HG03442 (cell line): ENCODE data around the gene MOB3A.
"Not testable (repeated sequence)": the region's sequence is repeated elsewhere in the genome, so short reads cannot be mapped to it uniquely, and the experiment has no call there.

Experiments
- ATAC-seq: cut with Tn5 transposase; IDR thresholded peaks from one replicate; pipeline ENCODE4 v1.9.1; 2021; ENCODE audit warnings: mild to moderate bottlenecking, moderate library complexity; ENCODE audit not compliant: unreplicated experiment

MOB3A gene

DNA sequence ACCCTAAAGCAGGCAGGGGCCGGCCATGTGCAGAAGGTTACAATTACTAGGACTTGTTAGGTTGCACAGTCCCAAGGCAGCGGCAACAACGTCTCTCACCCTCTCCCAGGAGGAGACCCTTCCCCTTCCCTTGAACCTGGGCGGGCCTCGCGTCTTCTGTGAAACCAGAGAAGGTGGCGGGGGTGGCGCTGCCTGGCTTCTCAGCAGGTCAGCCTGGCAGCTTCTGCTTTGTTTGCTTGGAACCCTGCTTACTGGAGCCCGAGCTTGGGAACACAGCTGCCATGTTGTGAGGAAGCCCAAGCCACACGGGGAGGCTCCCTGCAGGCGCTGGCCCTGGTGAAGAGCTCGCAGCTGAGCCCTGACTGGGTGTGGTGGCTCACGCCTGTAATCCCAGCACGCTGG, 60.5 kb downstream of the MOB3A start:
- ATAC-seq = no peak

DNA sequence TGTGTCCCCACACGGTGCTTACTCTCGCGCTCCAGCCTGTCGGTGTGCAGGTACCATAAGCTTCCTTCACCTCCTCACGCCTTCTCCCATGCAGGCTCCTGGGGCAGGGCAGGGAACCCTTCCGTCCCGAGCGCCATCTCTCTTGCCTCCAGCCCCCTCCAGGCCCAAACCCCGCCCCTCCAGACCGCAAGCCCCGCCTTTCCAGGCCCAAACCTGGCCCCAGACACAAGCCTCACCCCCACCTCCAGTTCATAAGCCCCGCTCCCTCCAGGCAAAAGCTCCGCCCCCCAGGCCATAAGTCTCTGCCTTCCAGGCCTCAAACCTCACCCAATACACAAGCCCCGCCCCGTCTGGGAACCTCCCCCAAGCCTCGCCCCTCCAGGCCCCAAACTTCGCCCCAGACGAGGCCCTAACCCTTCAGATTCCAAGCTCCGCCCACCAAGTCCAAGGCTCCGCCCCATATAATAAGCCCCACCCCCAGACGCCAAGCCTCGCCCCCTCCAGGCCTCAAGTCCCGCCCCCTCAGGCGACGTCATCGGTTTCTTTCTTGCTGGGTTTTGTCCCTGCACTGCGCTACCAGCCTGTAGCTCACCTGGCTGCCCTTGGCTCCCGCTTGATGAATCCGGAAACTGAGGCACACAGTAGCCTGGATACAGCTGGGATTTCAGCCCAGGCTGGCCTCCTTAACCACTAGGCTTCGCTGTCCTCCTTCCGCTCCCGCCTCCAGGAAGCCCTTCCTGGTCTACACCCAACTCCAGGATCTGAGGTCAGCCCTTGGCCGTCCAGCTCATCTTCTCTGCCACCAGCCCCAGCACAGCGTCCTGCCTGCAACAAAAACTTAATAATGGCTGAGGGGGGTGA, 61.2 kb downstream of the MOB3A start:
- no peak for ATAC-seq

GRCh38 chr19:2034253-2034652, 61.9 kb downstream of the MOB3A start:
- ATAC-seq = not testable (repeated sequence)

DNA sequence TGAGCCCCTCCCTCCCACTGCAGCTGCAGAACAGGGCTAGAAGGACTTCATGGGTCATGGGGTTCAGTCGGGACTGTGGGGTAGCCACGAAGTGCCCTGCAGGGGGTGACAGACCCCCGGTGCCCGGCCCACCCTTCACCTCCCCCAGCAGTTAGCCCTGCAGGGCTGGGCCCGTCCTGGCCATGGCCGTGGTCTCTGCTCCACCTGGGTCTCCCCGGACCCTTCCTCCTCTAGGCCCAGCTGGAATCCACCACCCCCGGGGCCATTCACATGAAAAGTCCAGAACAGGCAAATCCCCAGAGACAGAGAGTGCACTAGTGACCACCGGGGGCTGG, 62.3 kb downstream of the MOB3A start:
- no peak for ATAC-seq

DNA sequence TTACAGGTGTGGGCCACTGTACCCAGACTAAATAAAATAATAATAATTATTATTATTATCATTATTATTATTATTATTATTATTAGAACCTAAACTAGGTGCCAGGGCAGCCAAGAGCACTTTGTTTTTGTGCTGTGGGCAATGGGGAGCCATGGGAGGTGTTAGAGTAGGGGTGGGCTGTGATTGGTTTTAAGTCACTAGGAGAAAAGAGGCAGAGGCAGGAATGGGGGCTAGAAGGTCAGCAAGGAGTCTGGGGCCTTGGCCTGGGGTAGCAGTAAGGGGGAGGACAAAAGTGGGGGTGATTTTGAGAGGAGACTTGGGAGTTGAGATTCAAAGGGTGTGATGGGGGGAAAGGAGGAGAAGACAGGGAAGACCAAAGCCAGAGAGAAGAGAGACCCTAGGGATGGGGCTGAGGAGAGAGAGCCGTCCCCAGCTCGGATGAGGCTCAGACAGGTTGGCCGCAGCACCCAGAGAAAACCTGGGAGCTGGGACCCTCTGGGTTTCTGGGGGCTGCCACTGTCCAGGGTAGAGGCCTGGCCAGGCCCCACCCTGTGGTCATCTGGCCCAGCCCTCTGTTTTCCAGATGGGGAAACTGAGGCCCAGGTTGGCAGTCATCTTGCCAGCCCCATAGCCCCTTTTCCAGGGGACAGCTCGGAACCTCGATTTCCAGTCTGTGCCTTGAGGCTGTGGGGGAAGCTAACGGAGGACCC, 62.9 kb downstream of the MOB3A start:
- no peak for ATAC-seq

GRCh38 chr19:2032296-2032941, 63.7 kb downstream of the MOB3A start:
- no peak for ATAC-seq

DNA sequence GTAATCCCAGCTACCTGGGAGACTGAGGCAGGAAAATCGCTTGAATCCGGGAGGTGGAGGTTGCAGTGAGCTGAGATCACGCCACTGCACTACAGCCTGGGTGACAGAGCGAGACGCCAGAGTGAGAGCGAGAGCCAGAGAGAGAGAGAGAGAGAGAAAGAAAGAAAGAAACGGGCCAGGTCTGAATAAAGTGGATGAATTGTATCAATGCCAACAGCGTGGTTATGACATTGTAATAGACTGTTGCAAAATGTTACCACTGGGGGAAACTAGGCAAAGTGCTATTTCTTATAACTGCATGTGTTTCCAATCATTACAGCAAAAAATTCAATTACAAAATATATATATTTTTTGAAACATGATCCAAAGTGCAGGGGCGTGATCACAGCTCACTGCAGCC, 68.8 kb downstream of the MOB3A start:
- ATAC-seq = no peak

GRCh38 chr19:2026770-2027169, 69.4 kb downstream of the MOB3A start:
- ATAC-seq = no peak

DNA sequence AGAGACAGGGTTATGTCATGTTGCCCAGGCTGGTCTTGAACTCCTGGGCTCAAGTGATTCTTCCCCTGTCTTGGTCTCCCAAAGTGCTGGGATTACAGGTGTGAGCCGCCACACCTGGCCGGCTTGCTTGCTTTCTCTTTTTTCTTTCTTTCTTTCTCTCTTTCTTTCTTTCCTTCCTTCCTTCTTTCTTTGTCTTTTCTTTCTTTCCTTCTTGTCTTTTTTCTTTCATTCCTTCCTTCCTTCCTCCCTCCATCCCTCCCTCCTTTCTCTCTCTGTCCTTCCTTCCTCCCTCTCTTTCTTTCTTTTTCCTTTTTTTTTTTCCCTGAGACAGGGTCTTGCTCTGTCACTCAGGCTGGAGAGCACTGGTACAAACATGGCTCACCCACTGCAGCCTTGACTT, 73.8 kb downstream of the MOB3A start:
- ATAC-seq = no peak

GRCh38 chr19:2021453-2022140, 74.5 kb downstream of the MOB3A start:
- ATAC-seq = no peak
